Fibroblast of upper back skin (primary cell): ENCODE results near the gene RAMP1.

Source experiments
- DNase-seq: peaks from one replicate; pipeline ENCODE4 v3.0.0-alpha.2; 2013

The RAMP1 gene

GRCh38 chr2:237956402-237956736 is 96.9 kb downstream of the RAMP1 start:
- no peak for DNase-seq

DNA sequence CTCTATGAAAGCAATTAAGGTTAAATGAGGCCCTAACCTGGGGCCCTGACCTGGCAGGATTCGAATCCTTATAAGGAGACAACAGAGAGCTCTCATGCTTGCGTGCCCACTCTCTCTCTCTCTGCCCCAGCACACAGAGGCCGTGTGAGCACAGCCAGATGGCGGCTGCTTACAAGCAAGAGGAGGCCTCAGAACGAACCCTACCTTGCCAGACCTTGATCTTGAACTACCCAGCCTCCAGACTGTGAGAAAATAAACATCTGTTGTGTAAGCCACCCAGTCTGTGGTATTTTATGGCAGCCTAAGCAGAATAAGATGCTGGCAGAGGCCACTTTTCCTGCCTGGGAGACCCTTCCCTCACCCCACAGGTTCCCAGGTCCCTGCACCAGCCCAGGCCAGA is 102.2 kb downstream of the RAMP1 start:
- no peak for DNase-seq
